GM20000 (cell line): ENCODE data around the gene QTRT2.

ENCODE experiments used
- DNase-seq: peaks from one replicate; pipeline ENCODE4 v3.0.0; 2012; ENCODE audit warnings: low spot score
- CTCF ChIP-seq: IDR thresholded peaks from 2 replicates; pipeline ENCODE4 v1.5.1; 2012; ENCODE audit warnings: mild to moderate bottlenecking, control low read depth; ENCODE audit errors: extremely low read depth, missing control alignments

Gene QTRT2

GRCh38 chr3:114119776-114120175 lies 63.2 kb downstream of the QTRT2 start:
- TF ChIP-seq CTCF, result no peak
- DNase-seq, result no peak

DNA sequence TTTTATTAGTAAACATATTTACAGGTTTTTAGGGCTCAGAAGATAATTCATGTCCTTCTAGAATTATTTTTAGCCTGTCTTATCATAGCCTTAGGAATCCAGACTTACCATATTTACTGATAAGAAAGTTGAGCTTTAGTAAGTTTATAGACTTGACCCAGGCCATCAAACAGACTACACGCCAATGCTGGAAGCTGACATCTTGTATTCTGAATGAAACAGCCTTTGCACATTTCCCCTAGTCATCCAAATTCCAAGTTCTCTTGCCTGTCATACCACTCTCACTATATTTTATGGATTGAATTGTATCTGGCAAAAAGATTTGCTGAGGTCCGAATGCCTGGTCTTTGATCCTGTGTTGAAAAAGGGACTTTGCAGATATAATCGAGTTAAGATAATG lies 63.7 kb downstream of the QTRT2 start:
- no peak for DNase-seq
- no peak for TF ChIP-seq CTCF

GRCh38 chr3:114122027-114122709 lies 65.6 kb downstream of the QTRT2 start:
- no peak for TF ChIP-seq CTCF
- no peak for DNase-seq

GRCh38 chr3:114126461-114126860 lies 69.9 kb downstream of the QTRT2 start:
- no peak for TF ChIP-seq CTCF
- DNase-seq, result no peak

DNA sequence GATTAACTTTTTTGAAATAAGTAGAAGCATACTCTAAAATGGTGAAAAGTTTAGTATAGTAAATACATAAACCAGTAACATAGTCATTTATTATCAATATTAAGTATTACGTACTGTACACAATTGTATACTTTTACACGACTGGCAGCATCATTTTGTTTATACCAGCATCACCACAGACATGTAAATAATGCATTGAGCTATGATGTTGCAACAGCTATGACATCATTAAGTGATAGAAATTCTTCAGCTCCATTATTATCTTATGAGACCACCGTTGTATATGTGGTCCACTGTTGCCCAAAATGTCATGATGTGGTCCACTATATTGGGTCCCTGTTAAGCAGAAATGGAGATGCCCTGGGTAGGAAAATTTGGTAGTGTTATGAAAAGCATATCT lies 71.0 kb downstream of the QTRT2 start:
- DNase-seq, result no peak
- no peak for TF ChIP-seq CTCF

GRCh38 chr3:114128231-114128630 lies 71.7 kb downstream of the QTRT2 start:
- no peak for DNase-seq
- TF ChIP-seq CTCF, result no peak

GRCh38 chr3:114128826-114129225 lies 72.3 kb downstream of the QTRT2 start:
- no peak for DNase-seq
- TF ChIP-seq CTCF, result no peak
